Esophagus muscularis mucosa (tissue), 3 donors: ENCODE measurements around the gene IL5RA.

ENCODE experiments used
- POLR2A ChIP-seq: fragments of 450-650 bp; IDR thresholded peaks from one replicate; pipeline ENCODE4 v1.6.1; 2017; ENCODE audit warnings: antibody characterized with exemption, moderate library complexity, mild to moderate bottlenecking, low read depth
- POLR2AphosphoS5 ChIP-seq, 2 donors: sonication (generic); formaldehyde crosslinking; IDR thresholded peaks; one replicate each; pipeline ENCODE4 v1.6.1; 2017; ENCODE audit warnings: antibody characterized with exemption in 2 of 2
- TF ChIP-seq, protein P1 (sequence below), 3 experiments: fragments of 200-600 bp in 2 of 3; fragments of 450-650 bp in 1 of 3; sonication (generic) in 2 of 3; IDR thresholded peaks; one replicate each; pipeline ENCODE4 v1.5.1; 2017 to 2019; ENCODE audit warnings: antibody characterized with exemption in 3 of 3, mild to moderate bottlenecking in 2 of 3, moderate library complexity in 1 of 3

DNA sequence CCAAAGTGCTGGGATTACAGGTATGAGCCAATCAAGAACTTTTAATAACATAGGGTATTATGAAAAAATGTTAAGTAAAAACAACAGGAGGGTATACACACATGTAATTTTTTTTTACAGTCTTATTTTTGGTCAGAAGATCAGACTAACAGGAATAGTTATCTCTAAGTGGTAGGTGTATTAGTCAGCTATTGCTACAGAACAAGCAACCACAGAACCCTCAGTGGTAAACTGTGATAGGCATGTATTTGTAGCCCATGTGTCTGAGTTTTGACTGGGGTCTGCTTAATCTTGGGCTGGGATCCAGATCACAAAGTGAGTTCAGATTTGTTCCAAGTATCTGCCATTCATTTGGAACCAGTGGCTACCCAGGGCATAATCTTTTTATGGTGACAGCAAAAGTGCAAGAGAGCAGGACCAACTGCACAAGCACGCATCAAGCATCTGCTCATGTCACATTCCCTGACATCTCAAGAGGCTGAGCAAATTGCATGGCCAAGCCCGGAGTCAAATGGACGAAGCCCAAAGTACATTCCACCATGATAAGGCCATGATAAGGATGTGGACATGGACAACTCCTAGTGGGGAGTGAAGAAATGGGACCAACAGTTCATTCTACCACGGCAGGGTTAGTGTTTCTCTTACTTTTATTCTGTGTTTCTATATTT, 3.0 kb upstream of the IL5RA start:
- TF ChIP-seq, protein P1, sequence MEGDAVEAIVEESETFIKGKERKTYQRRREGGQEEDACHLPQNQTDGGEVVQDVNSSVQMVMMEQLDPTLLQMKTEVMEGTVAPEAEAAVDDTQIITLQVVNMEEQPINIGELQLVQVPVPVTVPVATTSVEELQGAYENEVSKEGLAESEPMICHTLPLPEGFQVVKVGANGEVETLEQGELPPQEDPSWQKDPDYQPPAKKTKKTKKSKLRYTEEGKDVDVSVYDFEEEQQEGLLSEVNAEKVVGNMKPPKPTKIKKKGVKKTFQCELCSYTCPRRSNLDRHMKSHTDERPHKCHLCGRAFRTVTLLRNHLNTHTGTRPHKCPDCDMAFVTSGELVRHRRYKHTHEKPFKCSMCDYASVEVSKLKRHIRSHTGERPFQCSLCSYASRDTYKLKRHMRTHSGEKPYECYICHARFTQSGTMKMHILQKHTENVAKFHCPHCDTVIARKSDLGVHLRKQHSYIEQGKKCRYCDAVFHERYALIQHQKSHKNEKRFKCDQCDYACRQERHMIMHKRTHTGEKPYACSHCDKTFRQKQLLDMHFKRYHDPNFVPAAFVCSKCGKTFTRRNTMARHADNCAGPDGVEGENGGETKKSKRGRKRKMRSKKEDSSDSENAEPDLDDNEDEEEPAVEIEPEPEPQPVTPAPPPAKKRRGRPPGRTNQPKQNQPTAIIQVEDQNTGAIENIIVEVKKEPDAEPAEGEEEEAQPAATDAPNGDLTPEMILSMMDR (IDR thresholded peaks at IDR 0.05), result no peak
- TF ChIP-seq POLR2AphosphoS5 (IDR thresholded peaks at IDR 0.05) (no peak), POLR2A (no peak)
